Spleen (tissue), 11 donors: Measurements from ENCODE around the gene PIP5K1B. TPM values are rescaled to one million over a fixed set of nuclear protein-coding genes. Genes with fewer than 3 reads are reported as not detected.

ENCODE experiments used
- DNase-seq: peaks from one replicate; pipeline ENCODE4 v3.0.0-alpha.2; 2020
- H3K27ac ChIP-seq, 8 donors: fragments of 200-600 bp; sonication (generic) in 7 of 8; 1 replicate in 4 of 8; 2 replicates in 4 of 8; pipeline versions ENCODE4 v1.5.0 to v1.8.0; 2016 to 2021; ENCODE audit warnings: inconsistent platforms in 4 of 8, mild to moderate bottlenecking in 4 of 8, moderate library complexity in 1 of 8
- H3K27me3 ChIP-seq, 7 donors: fragments of 200-600 bp; sonication (generic) in 6 of 7; replicated peaks in 1 of 7; 1 replicate in 4 of 7; 2 replicates in 3 of 7; pipeline versions ENCODE4 v1.5.0 to v1.8.0; 2016 to 2021; ENCODE audit warnings: inconsistent platforms in 3 of 7, mild to moderate bottlenecking in 1 of 7
- H3K36me3 ChIP-seq, 6 donors: fragments of 200-600 bp; sonication (generic) in 5 of 6; 1 replicate in 4 of 6; 2 replicates in 2 of 6; pipeline versions ENCODE4 v1.5.0 to v1.8.0; 2016 to 2021; ENCODE audit warnings: inconsistent platforms in 2 of 6
- H3K4me1 ChIP-seq, 6 donors: fragments of 200-600 bp; sonication (generic) in 5 of 6; 1 replicate in 3 of 6; 2 replicates in 3 of 6; pipeline versions ENCODE4 v1.5.0 to v1.8.0; 2016 to 2021; ENCODE audit warnings: inconsistent platforms in 3 of 6
- H3K4me3 ChIP-seq, 8 donors: fragments of 200-600 bp; sonication (generic) in 7 of 8; 1 replicate in 4 of 8; 2 replicates in 4 of 8; pipeline versions ENCODE4 v1.5.0 to v1.8.0; 2016 to 2021; ENCODE audit warnings: inconsistent platforms in 4 of 8, mild to moderate bottlenecking in 4 of 8, moderate library complexity in 2 of 8
- H3K9me3 ChIP-seq, 8 donors: fragments of 200-600 bp; sonication (generic) in 7 of 8; 1 replicate in 4 of 8; 2 replicates in 4 of 8; pipeline versions ENCODE4 v1.5.0 to v1.8.0; 2016 to 2021; ENCODE audit warnings: inconsistent platforms in 4 of 8
- POLR2A ChIP-seq, 3 donors: fragments of 450-650 bp; IDR thresholded peaks; one replicate each; pipeline ENCODE4 v1.5.1; 2017; ENCODE audit warnings: antibody characterized with exemption in 3 of 3, mild to moderate bottlenecking in 1 of 3
- POLR2AphosphoS5 ChIP-seq, 3 donors: sonication (generic); formaldehyde crosslinking; IDR thresholded peaks; one replicate each; pipeline ENCODE4 v1.5.1; 2017; ENCODE audit warnings: antibody characterized with exemption in 3 of 3
- WGBS, 5 donors: extraction: QIAGEN DNeasy Blood & Tissue Kit in 3 of 5; methylation state at CpG; one replicate each; pipeline versions ENCODE4 v1.1.5 to v1.1.7; 2013 to 2018; 5-methylcytosine and 5-hydroxymethylcytosine counted together
- intact Hi-C: fragments of 100-400 bp; cut with DNase I; formaldehyde crosslinking; loops from one replicate; pipeline ENCODE4 v1.15.0; 2023; ENCODE audit warnings: low total_unique reads
- polyA plus RNA-seq, 3 donors: library from polyadenylated mRNA; stranded (reverse); fragments of 200-250 nt; gene quantifications; one replicate each; pipeline ENCODE4 v1.2.1, GENCODE V29; 2013
- total RNA-seq, 7 donors: library from RNA; depleted of rRNA in 3 of 7; stranded (reverse); fragments of >200 nt in 3 of 7; fragmentation: NEBNext Ultra II Directional in 4 of 7; extraction: Animal tissue kit (Norgen Biotek cat#: 25700) in 4 of 7; gene quantifications; one replicate each; pipeline versions ENCODE4 v1.1.0 to v1.2.1, GENCODE V29; 2016 to 2021
- TF ChIP-seq, protein P1 (sequence below), 11 experiments: fragments of 200-600 bp in 7 of 11; fragments of 450-650 bp in 4 of 11; sonication (generic) in 4 of 11; IDR thresholded peaks in 8 of 11; conservative IDR thresholded peaks in 3 of 11; 1 replicate in 7 of 11; 2 replicates in 4 of 11; pipeline versions ENCODE4 v1.4.0 to v1.8.0; 2016 to 2021; ENCODE audit warnings: antibody characterized with exemption in 11 of 11, inconsistent platforms in 4 of 11, mild to moderate bottlenecking in 1 of 11
- donor health status: healthy with polysubstance abuse.
- donor health status: DM: no; HTN: no; CAD: no; lungs with moderate emphysema.
- donor health status: DM: no; HTN: no; CAD: no.
- donor health status: Bipolar disorder and iron deficiency.
- donor health status: healthy.
- donor health status: DM: no; HTN: no; CAD: no.
- donor health status: DM: yes; HTN: yes; CAD: no.

PIP5K1B gene
- total and polyA plus RNA-seq, 10 donors: 1.5 to 10.3 (median 6.8) TPM

DNA sequence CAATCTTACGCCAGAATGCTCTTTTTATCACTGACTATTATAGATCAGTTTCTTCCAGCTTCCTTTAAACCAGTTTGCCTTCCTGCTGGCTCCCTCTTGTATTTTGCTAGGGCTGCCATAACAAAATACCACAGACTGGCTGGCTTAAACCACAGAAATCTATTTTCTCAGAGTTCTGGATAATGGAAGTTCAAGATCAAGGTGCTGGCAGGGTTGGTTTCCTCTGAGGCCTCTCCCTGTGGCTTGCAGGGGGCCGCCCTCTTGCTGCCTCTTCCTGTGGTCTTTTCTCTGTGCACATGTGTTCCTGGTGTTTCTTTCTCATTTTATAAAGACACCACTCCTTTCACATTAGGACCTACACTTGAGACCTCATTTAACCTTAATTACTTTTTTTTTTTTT is 323.7 kb downstream of the PIP5K1B start:
- intact Hi-C loops: no loop called here
- TF ChIP-seq POLR2A (IDR thresholded peaks at IDR 0.05) (no peak), POLR2AphosphoS5 (IDR thresholded peaks at IDR 0.05) (no peak)
- TF ChIP-seq, protein P1, sequence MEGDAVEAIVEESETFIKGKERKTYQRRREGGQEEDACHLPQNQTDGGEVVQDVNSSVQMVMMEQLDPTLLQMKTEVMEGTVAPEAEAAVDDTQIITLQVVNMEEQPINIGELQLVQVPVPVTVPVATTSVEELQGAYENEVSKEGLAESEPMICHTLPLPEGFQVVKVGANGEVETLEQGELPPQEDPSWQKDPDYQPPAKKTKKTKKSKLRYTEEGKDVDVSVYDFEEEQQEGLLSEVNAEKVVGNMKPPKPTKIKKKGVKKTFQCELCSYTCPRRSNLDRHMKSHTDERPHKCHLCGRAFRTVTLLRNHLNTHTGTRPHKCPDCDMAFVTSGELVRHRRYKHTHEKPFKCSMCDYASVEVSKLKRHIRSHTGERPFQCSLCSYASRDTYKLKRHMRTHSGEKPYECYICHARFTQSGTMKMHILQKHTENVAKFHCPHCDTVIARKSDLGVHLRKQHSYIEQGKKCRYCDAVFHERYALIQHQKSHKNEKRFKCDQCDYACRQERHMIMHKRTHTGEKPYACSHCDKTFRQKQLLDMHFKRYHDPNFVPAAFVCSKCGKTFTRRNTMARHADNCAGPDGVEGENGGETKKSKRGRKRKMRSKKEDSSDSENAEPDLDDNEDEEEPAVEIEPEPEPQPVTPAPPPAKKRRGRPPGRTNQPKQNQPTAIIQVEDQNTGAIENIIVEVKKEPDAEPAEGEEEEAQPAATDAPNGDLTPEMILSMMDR (IDR thresholded peaks at IDR 0.05 in 8 of 11, conservative IDR thresholded peaks at IDR 0.05 in 3 of 11): no peak
- H3K27me3 ChIP-seq: no peaks in the 10 kb centered on the region
- no peak overlapping the region for H3K27ac ChIP-seq
- H3K4me1 ChIP-seq: peaks cover 0 to 21% (median 12%) of the 10 kb centered on the region in 6 donors
- no peak for DNase-seq
- no peak overlapping the region for H3K4me3 ChIP-seq
- H3K36me3 ChIP-seq: no peaks in the 10 kb centered on the region
- WGBS, 5 donors: 32 to 56% (median 47%) methylated on average over 2 of the region's 2 CpGs
- peaks cover 0 to 6% (median 0%) of the 10 kb centered on the region in 8 donors for H3K9me3 ChIP-seq

DNA sequence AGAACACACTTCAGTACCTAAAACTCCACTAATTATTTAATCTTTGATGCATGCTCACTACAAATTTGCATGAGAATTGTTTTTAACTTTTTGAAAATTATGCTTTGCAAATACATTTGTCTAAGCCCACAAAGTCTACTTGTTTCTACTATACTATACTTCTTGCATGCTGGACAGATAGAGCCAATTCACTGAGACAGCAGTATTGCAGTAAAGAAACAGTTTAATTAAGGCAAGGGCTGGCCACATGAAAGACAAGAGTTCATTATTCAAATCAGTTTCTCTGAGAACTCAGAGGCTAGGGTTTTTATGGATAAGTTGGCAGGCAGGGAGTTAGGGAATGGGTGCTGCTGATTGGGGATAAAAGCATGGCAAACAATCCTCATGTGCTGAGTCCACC is 324.5 kb downstream of the PIP5K1B start:
- no peak for DNase-seq
- Histone ChIP-seq H3K27ac (no peak overlapping the region), H3K4me3 (no peak overlapping the region), H3K27me3 (no peaks in the 10 kb centered on the region), H3K4me1 (peaks cover 0 to 21% (median 12%) of the 10 kb centered on the region in 6 donors), H3K9me3 (peaks cover 0 to 6% (median 0%) of the 10 kb centered on the region in 8 donors), H3K36me3 (no peaks in the 10 kb centered on the region)
- intact Hi-C loops: no loop called here
- TF ChIP-seq, protein P1 (IDR thresholded peaks at IDR 0.05 in 8 of 11, conservative IDR thresholded peaks at IDR 0.05 in 3 of 11): no peak
- TF ChIP-seq POLR2A (IDR thresholded peaks at IDR 0.05) (no peak), POLR2AphosphoS5 (IDR thresholded peaks at IDR 0.05) (no peak)

DNA sequence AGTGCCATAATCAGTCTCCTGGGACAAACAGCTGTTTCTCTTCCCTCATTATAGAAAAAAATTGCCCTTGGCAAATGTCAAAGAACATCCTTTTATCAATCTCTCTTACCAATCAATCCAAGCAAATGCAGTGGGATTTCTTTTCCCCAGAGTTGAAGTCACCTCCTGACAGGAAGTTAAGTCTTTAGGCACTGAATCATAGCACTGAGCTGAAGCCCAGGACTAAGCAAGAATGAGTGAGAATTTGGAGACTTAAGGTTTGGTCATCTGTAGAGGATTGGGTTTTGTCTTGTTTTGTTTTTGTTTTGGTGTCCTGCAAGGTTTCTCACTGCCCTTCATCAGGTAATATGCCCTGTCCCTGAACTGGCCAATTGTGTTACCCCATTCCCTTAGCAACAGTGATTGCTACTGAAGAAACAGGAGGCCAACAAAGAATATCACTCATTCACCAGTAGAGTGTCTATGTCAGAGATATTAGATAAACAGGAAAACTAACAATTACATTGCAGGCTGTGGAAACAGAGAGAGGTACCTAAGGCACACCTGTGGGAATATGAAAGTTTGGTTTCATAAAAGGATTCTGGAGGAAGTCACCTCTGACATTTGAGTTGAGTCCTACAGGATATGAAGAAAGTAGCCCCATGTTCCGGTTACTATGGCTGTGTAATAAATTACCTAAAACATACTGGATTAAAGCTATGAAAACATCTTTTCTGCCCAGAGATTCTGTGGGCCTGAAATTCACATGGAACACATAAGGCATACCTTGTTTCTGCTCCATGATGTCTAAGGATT is 326.0 kb downstream of the PIP5K1B start:
- no peak overlapping the region for H3K4me3 ChIP-seq
- H3K27me3 ChIP-seq: no peaks in the 10 kb centered on the region
- peaks cover 0 to 29% (median 18%) of the 10 kb centered on the region in 6 donors for H3K4me1 ChIP-seq
- WGBS, 5 donors: 26 to 74% (median 67%) methylated on average over 1 of the region's 1 CpG
- peaks cover 0 to 6% (median 0%) of the 10 kb centered on the region in 8 donors for H3K9me3 ChIP-seq
- no peak for DNase-seq
- TF ChIP-seq, protein P1 (IDR thresholded peaks at IDR 0.05 in 8 of 11, conservative IDR thresholded peaks at IDR 0.05 in 3 of 11): no peak
- no peak for TF ChIP-seq POLR2AphosphoS5 (IDR thresholded peaks at IDR 0.05)
- TF ChIP-seq POLR2A (IDR thresholded peaks at IDR 0.05): no peak
- no peaks in the 10 kb centered on the region for H3K36me3 ChIP-seq
- intact Hi-C loops: no loop called here
- peak overlapping the region in 2 of 8 donors; percentile 25 to 32 for H3K27ac ChIP-seq

DNA sequence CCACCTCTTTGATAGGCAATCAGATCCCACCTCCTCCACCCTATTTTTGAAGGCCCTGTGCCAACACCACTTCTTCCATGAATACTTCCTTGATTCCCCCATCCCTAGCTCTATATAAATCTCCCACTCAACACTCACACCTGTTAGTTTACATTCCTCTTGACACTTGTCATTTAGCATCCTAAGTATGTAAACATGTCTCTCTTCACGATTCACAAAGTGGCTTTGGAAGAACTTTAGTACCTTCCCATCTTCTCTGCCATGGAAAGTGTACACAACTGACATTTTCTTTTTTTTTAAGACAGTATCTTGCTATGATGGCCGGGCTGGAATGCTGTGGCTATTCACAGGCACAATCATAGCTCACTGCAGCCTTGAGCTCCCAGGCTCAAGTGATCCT is 329.0 kb downstream of the PIP5K1B start:
- Histone ChIP-seq H3K4me1 (peaks cover 5 to 30% (median 16%) of the 10 kb centered on the region in 6 donors), H3K9me3 (peaks cover 0 to 6% (median 0%) of the 10 kb centered on the region in 8 donors), H3K27me3 (no peaks in the 10 kb centered on the region), H3K27ac (no peak overlapping the region), H3K36me3 (no peaks in the 10 kb centered on the region), H3K4me3 (no peak overlapping the region)
- no peak for DNase-seq
- intact Hi-C loops: no loop called here
- 81 to 93% (median 90%) methylated on average over 2 of the region's 2 CpGs for WGBS, 5 donors
- no peak for TF ChIP-seq POLR2A (IDR thresholded peaks at IDR 0.05)
- no peak for TF ChIP-seq POLR2AphosphoS5 (IDR thresholded peaks at IDR 0.05)
